ENCODE data around the gene GOLM1. TPM values are rescaled to one million over a fixed set of nuclear protein-coding genes. Genes with fewer than 3 reads are reported as not detected.

Gene GOLM1
- total RNA-seq, 3 donors from 2014 or later (not counting 1 experiment from before 2014, with no cell fraction given), result 12.9 to 24.4 (median 20.2) TPM

GRCh38 chr9:85995599-85995998 is 103.8 kb downstream of the GOLM1 start:
- TF ChIP-seq CTCF (IDR thresholded peaks at IDR 0.05), result no peak

GRCh38 chr9:85995097-85995496 is 104.3 kb downstream of the GOLM1 start:
- Histone ChIP-seq H3K9me3 (ENCODE audit: control insufficient read depth, insufficient read depth, low read length) (no peaks in the 10 kb centered on the region), H3K4me3 (ENCODE audit: low read length) (no peak overlapping the region), H3K27ac (ENCODE audit: low read length) (no peak overlapping the region), H3K27me3 (ENCODE audit: control insufficient read depth, insufficient read depth, low read length) (no peaks in the 10 kb centered on the region), H3K36me3 (ENCODE audit: control insufficient read depth, insufficient read depth, low read length) (peaks cover 12% of the 10 kb centered on the region), H3K4me1 (ENCODE audit: control insufficient read depth, insufficient read depth, low read length) (no peaks in the 10 kb centered on the region)
- no peak for DNase-seq
- no peaks in the 10 kb centered on the region for H3K27me3 Mint-ChIP-seq (ENCODE audit: low read depth in 2 of 2)
- no peak for TF ChIP-seq CTCF (IDR thresholded peaks at IDR 0.05)
- H3K27ac Mint-ChIP-seq, result no peak overlapping the region
- intact Hi-C loops (cut with micrococcal nuclease), result no loop called here
- H3K9me3 Mint-ChIP-seq, result no peaks in the 10 kb centered on the region
- H3K4me1 Mint-ChIP-seq, result peaks cover 2 to 14% of the 10 kb centered on the region in 2 donors
- ATAC-seq, result no peak
- no peaks in the 10 kb centered on the region for H3K36me3 Mint-ChIP-seq
- H3K4me3 Mint-ChIP-seq, result no peak overlapping the region

More at GRCh38 chr9:85995599-85995998, 103.8 kb downstream of the GOLM1 start:
- DNase-seq (no peak), ATAC-seq (no peak)
- Mint-ChIP-seq H3K9me3 (no peaks in the 10 kb centered on the region), H3K27ac (no peak overlapping the region), H3K4me1 (peaks cover 7 to 16% of the 10 kb centered on the region in 2 donors), H3K36me3 (no peaks in the 10 kb centered on the region), H3K27me3 (ENCODE audit: low read depth in 2 of 2) (no peaks in the 10 kb centered on the region), H3K4me3 (no peak overlapping the region)
- no peaks in the 10 kb centered on the region for H3K9me3 ChIP-seq (ENCODE audit: control insufficient read depth, insufficient read depth, low read length)
- WGBS (ENCODE audit: insufficient coverage), result 100% methylated on average over 1 of the region's 1 CpG
- intact Hi-C loops (cut with micrococcal nuclease), result no loop called here
- no peaks in the 10 kb centered on the region for H3K4me1 ChIP-seq (ENCODE audit: control insufficient read depth, insufficient read depth, low read length)
- H3K27me3 ChIP-seq (ENCODE audit: control insufficient read depth, insufficient read depth, low read length), result no peaks in the 10 kb centered on the region
- H3K36me3 ChIP-seq (ENCODE audit: control insufficient read depth, insufficient read depth, low read length), result peaks cover 12% of the 10 kb centered on the region
- no peak overlapping the region for H3K27ac ChIP-seq (ENCODE audit: low read length)
- H3K4me3 ChIP-seq (ENCODE audit: low read length), result no peak overlapping the region

GRCh38 chr9:85994191-85994590 is 105.2 kb downstream of the GOLM1 start:
- no peaks in the 10 kb centered on the region for H3K36me3 Mint-ChIP-seq
- TF ChIP-seq CTCF (IDR thresholded peaks at IDR 0.05), result no peak
- no peak overlapping the region for H3K27ac Mint-ChIP-seq
- ATAC-seq (no peak), DNase-seq (no peak)
- peaks cover 12% of the 10 kb centered on the region for H3K36me3 ChIP-seq (ENCODE audit: control insufficient read depth, insufficient read depth, low read length)
- H3K27me3 Mint-ChIP-seq (ENCODE audit: low read depth in 2 of 2), result no peaks in the 10 kb centered on the region
- H3K4me3 ChIP-seq (ENCODE audit: low read length), result no peak overlapping the region
- no peaks in the 10 kb centered on the region for H3K4me1 ChIP-seq (ENCODE audit: control insufficient read depth, insufficient read depth, low read length)
- peaks cover 0 to 14% of the 10 kb centered on the region in 2 donors for H3K4me1 Mint-ChIP-seq
- no peak overlapping the region for H3K4me3 Mint-ChIP-seq
- intact Hi-C loops (cut with micrococcal nuclease), result no loop called here
- no peaks in the 10 kb centered on the region for H3K9me3 Mint-ChIP-seq
- H3K9me3 ChIP-seq (ENCODE audit: control insufficient read depth, insufficient read depth, low read length), result no peaks in the 10 kb centered on the region
- no peak overlapping the region for H3K27ac ChIP-seq (ENCODE audit: low read length)
- no peaks in the 10 kb centered on the region for H3K27me3 ChIP-seq (ENCODE audit: control insufficient read depth, insufficient read depth, low read length)
- WGBS (ENCODE audit: insufficient coverage), result 89% methylated on average over 1 of the region's 2 CpGs

GRCh38 chr9:85987236-85987635 is 112.1 kb downstream of the GOLM1 start:
- no peak for DNase-seq
- H3K27me3 ChIP-seq (ENCODE audit: control insufficient read depth, insufficient read depth, low read length), result no peaks in the 10 kb centered on the region
- ATAC-seq, result no peak
- WGBS (ENCODE audit: insufficient coverage), result 94% methylated on average over 3 of the region's 3 CpGs
- Mint-ChIP-seq H3K27me3 (ENCODE audit: low read depth in 2 of 2) (no peaks in the 10 kb centered on the region), H3K27ac (no peak overlapping the region), H3K9me3 (no peaks in the 10 kb centered on the region), H3K36me3 (peaks cover 11% of the 10 kb centered on the region), H3K4me3 (no peak overlapping the region), H3K4me1 (peaks cover 6 to 15% of the 10 kb centered on the region in 2 donors)
- no peak overlapping the region for H3K4me3 ChIP-seq (ENCODE audit: low read length)
- H3K9me3 ChIP-seq (ENCODE audit: control insufficient read depth, insufficient read depth, low read length), result no peaks in the 10 kb centered on the region
- intact Hi-C loops (cut with micrococcal nuclease), result no loop called here
- peaks cover 22% of the 10 kb centered on the region for H3K36me3 ChIP-seq (ENCODE audit: control insufficient read depth, insufficient read depth, low read length)
- H3K27ac ChIP-seq (ENCODE audit: low read length), result no peak overlapping the region
- no peaks in the 10 kb centered on the region for H3K4me1 ChIP-seq (ENCODE audit: control insufficient read depth, insufficient read depth, low read length)
- TF ChIP-seq CTCF (IDR thresholded peaks at IDR 0.05), result no peak
